HAP-1 (cell line): ENCODE results near the gene PHLPP1.
"Not testable (repeated sequence)": the region's sequence is repeated elsewhere in the genome, so short reads cannot be mapped to it uniquely, and the experiment has no call there.

Experiments used
- DNase-seq, 2 experiments: peaks; one replicate each; pipeline ENCODE4 v3.0.0-alpha.2; 2016 to 2020; ENCODE audit warnings: low spot score in 2 of 2
- H3K27me3 ChIP-seq: fragments of 250-450 bp; sonication (Bioruptor Pico); 2 replicates; pipeline ENCODE4 v1.5.1; 2020; ENCODE audit warnings: low read depth, mild to moderate bottlenecking, moderate library complexity
- H3K36me3 ChIP-seq: fragments of 250-450 bp; sonication (Bioruptor Pico); replicated peaks from 2 replicates; pipeline ENCODE4 v1.5.1; 2020; ENCODE audit warnings: mild to moderate bottlenecking
- H3K4me1 ChIP-seq: fragments of 250-450 bp; sonication (Bioruptor Pico); 2 replicates; pipeline ENCODE4 v1.5.1; 2020; ENCODE audit warnings: mild to moderate bottlenecking
- H3K4me3 ChIP-seq: fragments of 250-450 bp; sonication (Bioruptor Pico); 2 replicates; pipeline ENCODE4 v1.5.1; 2020; ENCODE audit warnings: mild to moderate bottlenecking, moderate library complexity
- H3K9me3 ChIP-seq: fragments of 250-450 bp; sonication (Bioruptor Pico); 2 replicates; pipeline ENCODE4 v1.5.1; 2020; ENCODE audit warnings: mild to moderate bottlenecking, moderate library complexity
- in situ Hi-C: fragments of 300-500 bp; cut with MboI; formaldehyde crosslinking; loops from 3 replicates; pipeline ENCODE4 v1.14.3; 2020; ENCODE audit warnings: low sequenced_read_pairs, inconsistent platforms, mixed read lengths

PHLPP1 gene

DNA sequence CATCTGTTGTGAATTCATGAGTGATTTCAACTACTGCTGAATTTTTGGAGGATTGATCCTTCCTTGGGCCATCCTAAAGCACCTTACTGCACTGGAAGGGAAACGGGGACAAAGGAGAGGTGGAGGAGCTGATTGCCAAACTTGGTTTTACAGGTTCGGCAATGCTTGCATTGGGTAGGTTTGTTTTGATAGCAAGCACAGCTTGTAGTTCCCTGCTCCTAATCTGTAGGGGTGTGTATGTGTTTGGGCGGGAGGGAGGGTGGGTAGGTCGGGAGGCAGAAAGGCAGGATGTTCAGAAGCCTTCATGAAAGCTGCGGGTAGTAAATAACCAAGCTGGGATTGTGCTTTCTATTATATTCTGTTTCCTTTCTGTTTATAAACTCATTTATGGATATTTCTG is 24.6 kb downstream of the PHLPP1 start:
- in situ Hi-C loops, result no loop called here

DNA sequence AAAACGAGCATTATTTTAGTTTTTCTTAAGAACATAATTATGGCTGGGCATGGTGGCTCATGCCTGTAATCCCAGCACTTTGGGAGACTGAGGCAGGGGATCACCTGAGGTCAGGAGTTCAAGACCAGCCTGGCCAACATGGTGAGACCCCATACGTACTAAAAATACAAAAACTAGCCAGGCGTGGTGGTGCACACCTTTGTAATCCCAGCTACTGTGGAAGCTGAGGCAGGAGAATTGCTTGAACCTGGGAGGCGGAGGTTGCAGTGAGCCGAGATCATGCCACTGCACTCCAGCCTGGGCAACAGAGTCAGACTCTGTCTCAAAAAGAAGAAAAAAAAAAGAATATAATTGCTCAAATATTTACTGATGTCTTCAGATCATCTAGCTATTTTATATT is 25.3 kb downstream of the PHLPP1 start:
- H3K27me3 ChIP-seq, H3K9me3 ChIP-seq, H3K4me3 ChIP-seq, in situ Hi-C loops, DNase-seq, H3K36me3 ChIP-seq: not testable (repeated sequence)
- H3K4me1 ChIP-seq, result peaks cover 16% of the 10 kb centered on the region

More for the DNA sequence above, 24.6 kb downstream of the PHLPP1 start:
- Histone ChIP-seq H3K36me3 (no peaks in the 10 kb centered on the region), H3K9me3 (no peaks in the 10 kb centered on the region), H3K4me1 (peaks cover 16% of the 10 kb centered on the region), H3K4me3 (no peak overlapping the region), H3K27me3 (no peaks in the 10 kb centered on the region)
- DNase-seq, result no peak

DNA sequence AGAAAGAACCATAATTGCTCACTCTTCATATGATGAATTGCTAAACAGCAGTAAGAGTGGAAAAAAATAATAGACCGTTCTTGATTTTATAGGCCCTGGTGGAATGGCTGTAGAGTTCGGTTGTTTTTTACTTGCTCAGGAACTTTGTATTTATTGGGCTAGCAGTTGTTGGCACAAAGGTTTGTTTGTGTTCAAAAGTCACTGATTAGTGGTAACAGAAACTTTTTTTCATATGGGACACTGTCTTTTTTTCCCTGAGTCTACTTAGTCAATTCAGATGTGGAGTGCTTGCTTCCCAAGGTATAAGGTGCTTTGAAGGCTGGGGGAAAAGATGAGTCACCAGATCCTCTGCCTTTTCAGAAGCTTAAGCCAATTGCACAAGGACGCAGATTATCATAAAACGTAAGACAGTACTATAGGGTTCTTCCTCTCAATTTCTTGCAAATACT is 25.8 kb downstream of the PHLPP1 start:
- Histone ChIP-seq H3K36me3 (no peaks in the 10 kb centered on the region), H3K4me3 (no peak overlapping the region), H3K27me3 (no peaks in the 10 kb centered on the region), H3K9me3 (no peaks in the 10 kb centered on the region), H3K4me1 (peaks cover 16% of the 10 kb centered on the region)
- in situ Hi-C loops, result no loop called here
- peak; percentile 63 to 79 for DNase-seq

DNA sequence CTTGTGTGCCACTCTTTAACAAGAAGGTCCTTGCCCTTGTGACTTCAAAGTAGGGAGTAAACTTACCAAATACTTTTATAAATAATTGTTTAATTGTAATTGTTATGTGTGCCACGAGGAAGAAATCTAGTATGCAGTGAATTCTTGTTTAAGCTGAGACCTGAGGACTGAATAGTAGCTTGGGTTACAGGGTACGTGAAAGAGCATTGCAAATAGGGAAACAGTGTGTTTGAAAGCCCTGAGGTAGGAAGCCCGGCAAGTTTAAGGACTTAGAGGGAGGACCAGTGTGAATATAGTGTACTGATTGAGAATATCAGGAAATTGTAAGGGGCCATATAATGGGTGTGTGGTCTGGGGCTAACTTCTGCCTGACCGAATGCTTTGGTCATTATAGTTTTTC is 26.2 kb downstream of the PHLPP1 start:
- DNase-seq, result no peak
- Histone ChIP-seq H3K4me1 (peaks cover 16% of the 10 kb centered on the region), H3K27me3 (no peaks in the 10 kb centered on the region), H3K9me3 (no peaks in the 10 kb centered on the region), H3K4me3 (no peak overlapping the region), H3K36me3 (no peaks in the 10 kb centered on the region)
- in situ Hi-C loops, result no loop called here

DNA sequence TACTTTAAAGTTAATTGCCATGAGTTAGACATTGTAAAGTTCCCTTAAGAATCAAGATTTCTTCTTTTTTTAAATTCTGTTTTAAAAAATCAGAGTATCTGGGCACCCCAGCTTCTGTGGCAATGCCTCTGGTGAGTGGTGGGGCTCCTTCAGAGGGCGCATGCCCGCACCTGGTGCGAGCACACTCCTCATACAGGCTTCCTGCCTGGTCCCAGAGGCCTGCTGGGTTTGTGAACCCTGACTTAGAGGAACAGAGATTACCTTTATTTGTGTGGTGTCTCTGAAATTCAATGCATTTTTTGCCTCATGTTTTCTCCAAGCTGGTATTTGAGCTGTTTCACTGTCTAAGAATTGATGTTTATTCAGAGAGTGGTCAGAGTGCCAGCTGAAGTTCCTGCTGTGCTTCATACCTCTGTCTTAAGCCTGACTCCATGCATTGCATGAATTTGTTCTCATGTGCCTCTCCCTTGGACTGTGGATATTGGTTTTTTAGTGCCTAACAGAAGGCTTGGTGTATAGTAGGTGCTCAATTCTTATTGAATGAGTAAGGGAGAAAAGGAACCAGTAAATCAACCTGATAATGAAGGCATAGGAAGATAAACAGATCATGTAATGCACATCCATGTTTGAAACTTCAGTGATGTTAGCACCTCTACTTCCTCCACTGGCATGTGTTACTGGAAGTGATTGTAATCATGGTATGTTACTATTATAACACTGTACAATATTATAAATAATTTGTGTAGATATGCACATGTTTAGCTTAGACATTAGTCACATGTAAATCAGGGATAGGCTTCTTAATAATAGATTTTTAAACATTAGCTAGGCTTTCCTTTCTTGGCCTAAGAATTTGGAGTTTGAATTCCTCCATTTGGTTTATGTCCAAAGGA is 29.0 kb downstream of the PHLPP1 start:
- peaks cover 16% of the 10 kb centered on the region for H3K4me1 ChIP-seq
- in situ Hi-C loops, result no loop called here
- no peaks in the 10 kb centered on the region for H3K27me3 ChIP-seq
- H3K9me3 ChIP-seq, result no peaks in the 10 kb centered on the region
- no peak overlapping the region for H3K4me3 ChIP-seq
- no peaks in the 10 kb centered on the region for H3K36me3 ChIP-seq
- DNase-seq, result no peak

DNA sequence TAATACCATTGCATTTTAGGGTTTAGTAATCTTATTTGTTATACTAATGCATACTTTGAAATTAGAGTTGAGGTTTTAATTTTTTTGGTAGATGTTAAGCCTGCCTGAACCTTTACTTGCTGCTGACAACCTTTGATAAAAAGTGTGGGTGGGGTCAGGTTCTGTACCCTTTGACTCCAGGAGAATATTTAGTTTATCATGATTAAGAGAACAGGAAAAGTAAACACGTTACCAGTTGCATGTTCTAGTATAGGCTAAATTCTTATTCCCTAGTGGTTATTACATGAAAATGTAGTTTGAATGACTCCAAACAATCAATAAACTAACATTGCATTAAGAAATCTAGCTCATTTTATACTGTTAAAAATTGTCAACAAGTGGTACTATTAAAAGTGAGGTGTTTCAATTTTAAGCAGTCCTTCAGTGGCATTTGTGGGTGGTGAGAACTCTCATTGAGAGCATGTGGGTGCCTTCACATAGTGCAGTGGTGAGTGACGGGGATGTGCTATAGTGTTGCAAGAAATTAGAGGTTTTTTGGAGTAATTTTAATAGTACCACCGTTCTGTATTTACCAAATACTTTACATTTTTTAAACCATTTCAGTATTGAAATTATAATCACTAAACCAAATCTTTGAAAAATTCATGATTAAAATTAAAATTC is 29.9 kb downstream of the PHLPP1 start:
- in situ Hi-C loops, result no loop called here
- Histone ChIP-seq H3K4me1 (peaks cover 20% of the 10 kb centered on the region), H3K4me3 (no peak overlapping the region), H3K36me3 (no peaks in the 10 kb centered on the region), H3K9me3 (no peaks in the 10 kb centered on the region), H3K27me3 (no peaks in the 10 kb centered on the region)
- no peak for DNase-seq

DNA sequence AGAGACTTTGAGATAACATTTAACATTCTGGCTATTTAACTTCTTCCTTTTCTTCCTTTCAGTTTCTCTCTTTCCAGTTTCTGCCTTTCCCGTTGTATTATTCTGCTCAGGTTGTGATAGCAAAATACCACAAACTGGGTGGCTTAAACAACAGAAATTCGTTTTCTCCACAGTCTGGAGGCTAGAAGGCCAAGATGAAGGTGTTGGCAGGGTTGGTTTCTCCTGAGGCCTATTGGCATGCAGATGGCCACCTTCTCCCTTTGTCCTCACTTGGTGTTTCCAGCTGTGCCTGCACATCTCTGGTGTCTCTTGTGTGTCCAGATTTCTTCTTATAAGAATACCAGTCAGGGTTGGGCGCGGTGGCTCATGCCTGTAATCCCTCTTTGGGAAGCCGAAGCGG is 34.0 kb downstream of the PHLPP1 start:
- in situ Hi-C loops, result no loop called here
- Histone ChIP-seq H3K4me1 (peaks cover 28% of the 10 kb centered on the region), H3K9me3 (no peaks in the 10 kb centered on the region), H3K27me3 (no peaks in the 10 kb centered on the region), H3K36me3 (no peaks in the 10 kb centered on the region), H3K4me3 (no peak overlapping the region)
- no peak for DNase-seq

DNA sequence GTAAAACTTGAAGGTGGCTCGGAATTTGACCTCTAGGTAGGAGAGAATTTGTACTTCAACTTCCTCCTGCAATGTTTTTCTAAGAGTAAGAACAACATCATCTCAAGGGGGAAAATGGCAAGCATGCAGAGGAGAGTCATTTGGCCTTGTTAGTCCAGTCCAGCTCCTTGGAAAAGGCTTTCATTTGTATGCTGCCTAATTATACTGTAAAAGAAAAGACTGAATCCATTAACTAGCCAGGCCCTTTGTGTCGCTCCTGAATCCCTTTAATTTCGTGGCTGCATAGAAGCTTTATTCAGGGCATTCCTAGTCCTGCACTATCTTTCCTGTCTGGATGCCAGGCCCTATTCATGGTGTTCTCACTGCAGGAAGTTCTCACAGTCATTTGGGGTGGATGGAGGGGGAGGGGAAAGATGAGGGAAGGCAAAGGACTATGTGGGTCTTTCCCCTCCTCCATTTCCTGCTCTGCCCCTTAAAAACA is 36.0 kb downstream of the PHLPP1 start:
- peak; percentile 85 to 96 for DNase-seq
- in situ Hi-C loops, result no loop called here
- no peak overlapping the region for H3K4me3 ChIP-seq
- H3K36me3 ChIP-seq, result no peaks in the 10 kb centered on the region
- peaks cover 32% of the 10 kb centered on the region for H3K4me1 ChIP-seq
- no peaks in the 10 kb centered on the region for H3K9me3 ChIP-seq
- H3K27me3 ChIP-seq, result no peaks in the 10 kb centered on the region

DNA sequence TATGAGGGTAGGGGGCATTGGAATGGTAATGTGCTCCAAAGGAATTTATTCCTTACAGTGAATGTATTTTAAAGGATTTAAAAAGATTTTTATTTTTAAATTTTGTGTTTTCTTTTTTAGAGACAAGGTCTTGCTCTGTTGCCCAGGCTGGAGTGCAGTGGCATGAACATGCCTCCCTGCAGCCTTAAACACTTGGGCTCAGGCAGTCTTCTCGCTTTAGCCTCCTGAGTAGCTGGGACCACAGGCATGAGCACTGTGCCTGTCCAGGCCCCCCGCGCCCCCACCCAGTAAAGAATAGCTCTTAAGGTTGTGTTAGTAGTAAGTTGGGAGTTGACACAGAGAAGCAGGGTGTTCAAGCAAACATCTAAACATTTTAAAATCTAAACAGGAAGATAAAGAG is 36.6 kb downstream of the PHLPP1 start:
- no peak for DNase-seq
- Histone ChIP-seq H3K27me3 (no peaks in the 10 kb centered on the region), H3K9me3 (no peaks in the 10 kb centered on the region), H3K4me1 (peaks cover 32% of the 10 kb centered on the region), H3K4me3 (no peak overlapping the region), H3K36me3 (no peaks in the 10 kb centered on the region)
- in situ Hi-C loops, result no loop called here

DNA sequence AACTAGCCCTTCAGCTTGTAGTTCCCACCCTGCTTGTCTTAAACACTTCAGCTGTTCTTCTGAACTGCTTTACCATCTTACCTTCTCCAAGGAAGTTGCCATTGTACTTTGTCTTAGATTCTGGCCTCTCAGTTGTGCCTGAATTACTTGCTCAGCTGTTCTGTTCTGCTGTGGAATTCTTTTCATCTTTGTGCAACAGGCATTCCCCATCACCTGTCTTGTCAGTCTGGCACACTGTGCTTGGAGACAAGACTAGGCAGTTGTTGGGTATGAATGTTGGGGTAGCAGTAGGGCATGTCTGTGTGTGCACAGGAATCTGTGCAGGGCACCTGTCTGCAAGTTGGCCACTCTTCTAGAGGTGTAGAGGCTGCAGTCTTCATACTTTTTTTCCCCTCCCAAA is 38.7 kb downstream of the PHLPP1 start:
- in situ Hi-C loops, result no loop called here
- Histone ChIP-seq H3K9me3 (no peaks in the 10 kb centered on the region), H3K36me3 (no peaks in the 10 kb centered on the region), H3K27me3 (no peaks in the 10 kb centered on the region), H3K4me3 (no peak overlapping the region), H3K4me1 (peaks cover 42% of the 10 kb centered on the region)
- DNase-seq, result no peak

DNA sequence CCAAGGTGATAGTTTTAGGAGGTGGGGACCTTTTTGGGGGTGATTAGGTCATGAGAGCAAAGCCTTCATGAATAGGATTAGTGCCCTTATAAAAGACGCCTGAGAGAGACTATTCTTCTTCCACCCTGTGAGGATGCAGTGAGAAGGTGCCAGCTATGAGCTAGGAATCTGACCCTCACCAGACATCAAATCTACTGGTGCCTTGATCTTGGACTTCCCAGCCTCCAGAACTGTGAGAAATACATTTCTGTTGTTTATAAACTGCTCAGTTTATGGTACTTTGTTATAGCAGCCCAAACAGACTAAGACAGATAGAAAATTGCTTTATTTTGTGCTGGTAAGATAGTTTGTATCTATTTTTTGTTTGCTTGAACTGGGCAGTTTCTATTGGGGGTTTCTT is 40.1 kb downstream of the PHLPP1 start:
- Histone ChIP-seq H3K36me3 (no peaks in the 10 kb centered on the region), H3K4me3 (no peak overlapping the region), H3K9me3 (no peaks in the 10 kb centered on the region), H3K4me1 (peaks cover 38% of the 10 kb centered on the region), H3K27me3 (no peaks in the 10 kb centered on the region)
- in situ Hi-C loops, result no loop called here
- no peak for DNase-seq

DNA sequence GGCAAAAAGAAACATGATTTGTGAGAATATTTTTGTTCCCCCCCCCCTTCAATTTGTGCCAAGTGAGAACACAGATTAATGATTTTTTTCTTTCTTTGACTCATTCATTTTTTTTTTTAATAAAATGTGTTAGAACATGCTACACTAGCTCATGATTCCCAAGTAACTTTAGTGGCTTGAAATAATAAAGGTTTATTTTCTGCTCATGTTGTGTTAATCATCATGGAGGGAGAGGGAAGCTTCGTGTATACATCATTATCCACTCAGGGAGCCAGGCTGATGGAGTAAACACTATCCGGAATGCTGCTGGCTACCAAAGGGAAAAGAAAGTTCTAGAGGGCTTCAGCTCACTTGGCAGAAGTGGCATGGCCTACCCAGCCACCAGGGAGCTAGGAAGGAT is 40.6 kb downstream of the PHLPP1 start:
- no peak for DNase-seq
- H3K4me1 ChIP-seq, result peaks cover 34% of the 10 kb centered on the region
- in situ Hi-C loops, result no loop called here

DNA sequence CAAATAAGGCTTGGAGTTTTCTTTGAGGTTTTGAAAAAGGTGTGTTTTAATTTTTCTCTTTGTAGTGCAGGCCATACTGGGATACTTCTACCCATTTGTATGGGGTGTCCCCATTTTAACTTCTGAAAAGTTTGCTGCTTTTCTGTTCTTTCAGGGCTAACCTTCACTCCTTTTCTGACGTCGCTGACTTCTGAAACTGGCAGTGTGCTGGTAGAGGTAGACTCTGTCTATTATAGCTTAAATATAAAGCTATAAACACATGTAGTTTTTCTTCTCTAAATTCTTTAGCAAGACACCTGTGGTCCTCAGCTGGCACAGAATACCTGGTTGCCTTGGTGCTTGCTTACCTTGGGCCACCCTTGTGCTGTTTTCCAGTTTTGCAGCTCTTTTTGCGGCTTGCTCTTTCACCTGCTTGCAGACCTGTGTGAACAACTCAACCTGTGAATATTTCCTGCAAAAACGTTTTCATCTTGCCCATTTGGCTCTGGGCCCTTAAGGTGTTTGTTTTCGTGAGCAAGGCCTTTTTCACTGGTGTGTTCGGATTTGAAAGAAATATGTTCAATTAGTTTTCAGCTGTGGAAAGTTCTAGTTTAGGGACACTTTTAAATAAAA is 42.2 kb downstream of the PHLPP1 start:
- Histone ChIP-seq H3K36me3 (no peaks in the 10 kb centered on the region), H3K4me3 (no peak overlapping the region), H3K9me3 (no peaks in the 10 kb centered on the region), H3K4me1 (peaks cover 22% of the 10 kb centered on the region), H3K27me3 (no peaks in the 10 kb centered on the region)
- no peak for DNase-seq
- in situ Hi-C loops, result no loop called here

More for the DNA sequence above, 40.6 kb downstream of the PHLPP1 start:
- Histone ChIP-seq H3K4me3 (no peak overlapping the region), H3K36me3 (no peaks in the 10 kb centered on the region), H3K9me3 (no peaks in the 10 kb centered on the region), H3K27me3 (no peaks in the 10 kb centered on the region)

DNA sequence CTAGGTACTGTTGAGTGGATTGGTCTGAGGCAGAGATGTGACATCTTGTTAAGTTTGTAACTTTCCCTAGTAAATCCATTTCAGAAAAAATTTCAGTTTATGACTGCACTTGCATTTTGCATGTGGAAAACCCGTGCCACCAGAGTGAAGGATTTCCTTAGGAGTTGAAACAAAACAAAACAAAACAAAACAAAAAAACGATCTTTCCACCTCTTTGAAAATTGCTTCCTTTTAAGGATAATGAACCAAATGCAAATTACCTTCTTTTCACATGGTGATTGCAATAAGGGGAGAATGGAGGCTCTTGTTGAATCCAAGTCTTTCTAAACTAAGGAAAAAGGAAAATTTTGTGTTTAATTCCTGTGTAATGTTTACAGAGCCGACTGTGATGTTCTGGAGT is 43.2 kb downstream of the PHLPP1 start:
- peaks cover 17% of the 10 kb centered on the region for H3K4me1 ChIP-seq
- no peaks in the 10 kb centered on the region for H3K9me3 ChIP-seq
- H3K27me3 ChIP-seq, result no peaks in the 10 kb centered on the region
- in situ Hi-C loops, result no loop called here
- no peak overlapping the region for H3K4me3 ChIP-seq
- DNase-seq, result peak; percentile 35 to 73
- no peaks in the 10 kb centered on the region for H3K36me3 ChIP-seq
